MCF 10A (cell line): ENCODE measurements around the gene DDC. TPM values are rescaled to one million over a fixed set of nuclear protein-coding genes. Genes with fewer than 3 reads are reported as not detected.

Experiments used
- BruUV-seq: library from RNA; stranded (reverse); fragments of 400-500 nt; replicated peaks from 2 replicates; lab custom pipeline; 2021; lab: Mats Ljungman, UMichigan
- CTCF ChIA-PET: fragments of 300-600 bp; sonication (Branson Sonifier 250); formaldehyde crosslinking; extraction: SDS; loops from one replicate; lab custom pipeline; 2021; ENCODE audit warnings: antibody characterized with exemption, inconsistent platforms; lab: Yijun Ruan, JAX
- POLR2A ChIA-PET: fragments of 300-600, 350-650 bp; sonication (Branson Sonifier 250); formaldehyde crosslinking; extraction: SDS; loops from one replicate; lab custom pipeline; 2020; ENCODE audit warnings: antibody characterized with exemption, inconsistent platforms; lab: Yijun Ruan, JAX
- DNase-seq: peaks from one replicate; pipeline ENCODE4 v3.0.0-alpha.2; 2018; ENCODE audit not compliant: unreplicated experiment
- H3K27ac Mint-ChIP-seq: one replicate; pipeline ENCODE4 v1.8.0; 2022; ENCODE audit warnings: mild to moderate bottlenecking, low read depth, mixed read lengths; ENCODE audit not compliant: unreplicated experiment
- H3K27me3 Mint-ChIP-seq: one replicate; pipeline ENCODE4 v1.8.0; 2022; ENCODE audit warnings: mixed read lengths; ENCODE audit not compliant: insufficient read depth, unreplicated experiment
- H3K36me3 Mint-ChIP-seq: one replicate; pipeline ENCODE4 v1.8.0; 2022; ENCODE audit warnings: mild to moderate bottlenecking, moderate library complexity, mixed read lengths; ENCODE audit not compliant: insufficient read depth, unreplicated experiment
- H3K4me1 Mint-ChIP-seq: one replicate; pipeline ENCODE4 v1.8.0; 2022; ENCODE audit warnings: mixed read lengths; ENCODE audit not compliant: insufficient read depth, unreplicated experiment
- H3K4me3 Mint-ChIP-seq: one replicate; pipeline ENCODE4 v1.8.0; 2022; ENCODE audit warnings: mild to moderate bottlenecking, moderate library complexity, mixed read lengths; ENCODE audit not compliant: unreplicated experiment
- H3K9me3 Mint-ChIP-seq: one replicate; pipeline ENCODE4 v1.8.0; 2022; ENCODE audit warnings: mixed read lengths; ENCODE audit not compliant: unreplicated experiment
- CTCF ChIP-seq: fragments of 200-600 bp; IDR thresholded peaks from one replicate; pipeline ENCODE4 v1.8.0; 2022; ENCODE audit warnings: antibody characterized with exemption, mild to moderate bottlenecking; ENCODE audit not compliant: unreplicated experiment
- intact Hi-C: fragments of 100-400 bp; cut with micrococcal nuclease; formaldehyde crosslinking; loops from 2 replicates; pipeline ENCODE4 v1.14.1; 2022
- total RNA-seq: library from RNA; stranded (reverse); gene quantifications from 2 replicates; pipeline ENCODE4 v1.2.3, GENCODE V29; 2022

DDC gene
- total RNA-seq, 1 experiment from 2014 or later: 0.79 TPM

- Mint-ChIP-seq H3K27ac (no peak overlapping the region), H3K9me3 (no peaks in the 10 kb centered on the region), H3K27me3 (no peaks in the 10 kb centered on the region), H3K36me3 (peaks cover 31% of the 10 kb centered on the region), H3K4me3 (no peak overlapping the region), H3K4me1 (peaks cover 7% of the 10 kb centered on the region)
- ChIA-PET POLR2A (no interaction called here), CTCF (no interaction called here)
- DNase-seq: no peak
- intact Hi-C loops: no loop called here
- BruUV-seq: no TSS peak
- TF ChIP-seq CTCF: no peak
Measured at GRCh38 chr7:50603287-50603686, 38.1 kb upstream of the DDC start.

- no peak for TF ChIP-seq CTCF
- no peaks in the 10 kb centered on the region for H3K27me3 Mint-ChIP-seq
- CTCF ChIA-PET: interaction anchor here (0.7 to 3.0 kb wide), 3 partner anchors 9 to 480 kb away, joined by 3 to 17 read pairs (median 3); no protein-coding TSS in a partner anchor
- H3K4me1 Mint-ChIP-seq: no peaks in the 10 kb centered on the region
- H3K36me3 Mint-ChIP-seq: peaks cover 49% of the 10 kb centered on the region
- H3K27ac Mint-ChIP-seq: no peak overlapping the region
- no TSS peak for BruUV-seq
- H3K4me3 Mint-ChIP-seq: no peak overlapping the region
- POLR2A ChIA-PET: no interaction called here
- intact Hi-C loops: no loop called here
- DNase-seq: no peak
- no peaks in the 10 kb centered on the region for H3K9me3 Mint-ChIP-seq
Measured at GRCh38 chr7:50599385-50599784, 34.2 kb upstream of the DDC start.

- intact Hi-C loops: no loop called here
- POLR2A ChIA-PET: no interaction called here
- H3K4me1 Mint-ChIP-seq: no peaks in the 10 kb centered on the region
- H3K36me3 Mint-ChIP-seq: peaks cover 49% of the 10 kb centered on the region
- no peak for TF ChIP-seq CTCF
- BruUV-seq: no TSS peak
- no peak for DNase-seq
- CTCF ChIA-PET: interaction anchor here (0.5 to 3.0 kb wide), 8 partner anchors 8 to 507 kb away, joined by 3 to 17 read pairs (median 4); no protein-coding TSS in a partner anchor
- H3K4me3 Mint-ChIP-seq: no peak overlapping the region
- H3K9me3 Mint-ChIP-seq: no peaks in the 10 kb centered on the region
- H3K27me3 Mint-ChIP-seq: no peaks in the 10 kb centered on the region
- H3K27ac Mint-ChIP-seq: no peak overlapping the region
Measured at GRCh38 chr7:50598460-50599343, 33.5 kb upstream of the DDC start.

GRCh38 chr7:50596484-50596883 is 31.3 kb upstream of the DDC start:
- H3K27me3 Mint-ChIP-seq: no peaks in the 10 kb centered on the region
- ChIA-PET POLR2A (interaction anchor here (0.6 kb wide), 1 partner anchor 94 kb away, joined by 4 read pairs; no protein-coding TSS in a partner anchor), CTCF (interaction anchor here (0.6 to 1.4 kb wide), 5 partner anchors 12 to 695 kb away, joined by 3 to 4 read pairs (median 3); no protein-coding TSS in a partner anchor)
- no peaks in the 10 kb centered on the region for H3K4me1 Mint-ChIP-seq
- DNase-seq: no peak
- peaks cover 55% of the 10 kb centered on the region for H3K36me3 Mint-ChIP-seq
- BruUV-seq: no TSS peak
- intact Hi-C loops: no loop called here
- H3K9me3 Mint-ChIP-seq: no peaks in the 10 kb centered on the region
- no peak for TF ChIP-seq CTCF
- H3K27ac Mint-ChIP-seq: no peak overlapping the region
- H3K4me3 Mint-ChIP-seq: no peak overlapping the region
